K562 (cell line): ENCODE measurements around the gene GRK4. TPM values are rescaled to one million over a fixed set of nuclear protein-coding genes. Genes with fewer than 3 reads are reported as not detected.

ENCODE experiments used
- ELF2 ChIP-seq: fragments of 250-450 bp; sonication (Bioruptor Pico); IDR thresholded peaks from 2 replicates; pipeline ENCODE4 v1.5.0; 2021; ENCODE audit warnings: mild to moderate bottlenecking
- HDAC2 ChIP-seq: fragments of 450-650 bp; IDR thresholded peaks from 2 replicates; pipeline ENCODE4 v1.6.1; 2016; ENCODE audit warnings: mild to moderate bottlenecking
- POLR3G ChIP-seq: IDR thresholded peaks from 2 replicates; pipeline ENCODE4 v1.6.1; 2011; ENCODE audit not compliant: insufficient read length, insufficient replicate concordance; ENCODE audit errors: extremely low read depth
- RBM25 ChIP-seq: fragments of 200-400 bp; formaldehyde crosslinking; IDR thresholded peaks from 2 replicates; pipeline ENCODE4 v1.6.1; 2018; ENCODE audit warnings: low read length, low read depth, moderate library complexity; ENCODE audit not compliant: severe bottlenecking
- RUNX1 ChIP-seq: sonication (generic); IDR thresholded peaks from 2 replicates; pipeline ENCODE4 v1.6.1; 2016; ENCODE audit warnings: antibody characterized with exemption, low read depth
- SIN3B ChIP-seq: fragments of 450-650 bp; IDR thresholded peaks from 2 replicates; pipeline ENCODE4 v1.6.1; 2017; ENCODE audit warnings: low read depth, mild to moderate bottlenecking, moderate library complexity
- ZBTB7A ChIP-seq: IDR thresholded peaks from 2 replicates; pipeline ENCODE4 v1.6.1; 2011; ENCODE audit warnings: low read depth, mild to moderate bottlenecking, low read length, moderate library complexity, borderline replicate concordance; ENCODE audit not compliant: control insufficient read depth
- ZNF239 ChIP-seq: fragments of 250-450 bp; sonication (Bioruptor Pico); IDR thresholded peaks from 2 replicates; pipeline ENCODE4 v1.4.0; 2020; ENCODE audit warnings: mild to moderate bottlenecking
- polyA plus RNA-seq, 8 experiments: library from polyadenylated mRNA; depleted of rRNA in 4 of 8; stranded (reverse) in 5 of 8; unstranded in 3 of 8; fragments of >200 nt; fragmentation: Nextera tagmentation in 2 of 8; fragmentation: Illumina TruSeq in 1 of 8; extraction: Ambion mirVana in 2 of 8; extraction: Trizol in 1 of 8; gene quantifications; 2 replicates each; pipeline versions ENCODE4 v1.2.1 to v1.2.3, GENCODE V29; 2011 to 2014; ENCODE audit warnings: inconsistent platforms in 1 of 8, missing spikeins in 1 of 8
- total RNA-seq, 7 experiments: library from RNA; depleted of rRNA in 6 of 7; stranded (reverse); fragments of >200 nt in 6 of 7; fragmentation: Illumina TruSeq in 2 of 7; extraction: Trizol in 2 of 7; gene quantifications; 2 replicates each; pipeline versions ENCODE4 v1.2.1 to v1.2.3, GENCODE V29; 2011 to 2021; ENCODE audit warnings: low replicate concordance in 1 of 7
- TF ChIP-seq, protein P1 (sequence below): fragments of 450-650 bp; IDR thresholded peaks from 2 replicates; pipeline ENCODE4 v1.6.1; 2016; ENCODE audit warnings: borderline replicate concordance
- TF ChIP-seq, protein P2 (sequence below): fragments of 250-450 bp; sonication (Bioruptor Pico); IDR thresholded peaks from 2 replicates; pipeline ENCODE4 v1.4.0; 2020; ENCODE audit warnings: mild to moderate bottlenecking, moderate library complexity, borderline replicate concordance
- TF ChIP-seq, protein P3 (sequence below): sonication (generic); formaldehyde crosslinking; IDR thresholded peaks from 2 replicates; pipeline ENCODE4 v1.5.0; 2020; ENCODE audit warnings: missing genetic modification reagents
- TF ChIP-seq, protein P4 (sequence below), 2 experiments: fragments of 450-650 bp; IDR thresholded peaks; 2 replicates each; pipeline ENCODE4 v1.6.1; 2016; ENCODE audit warnings: mild to moderate bottlenecking in 2 of 2, borderline replicate concordance in 1 of 2, low read depth in 1 of 2, moderate library complexity in 1 of 2

Gene GRK4
- total and polyA plus RNA-seq, 9 of the 15 experiments (the other 6 are each of a cell fraction or from before 2014, with no cell fraction given) = 1.1 to 4.8 (median 2.6) TPM

DNA sequence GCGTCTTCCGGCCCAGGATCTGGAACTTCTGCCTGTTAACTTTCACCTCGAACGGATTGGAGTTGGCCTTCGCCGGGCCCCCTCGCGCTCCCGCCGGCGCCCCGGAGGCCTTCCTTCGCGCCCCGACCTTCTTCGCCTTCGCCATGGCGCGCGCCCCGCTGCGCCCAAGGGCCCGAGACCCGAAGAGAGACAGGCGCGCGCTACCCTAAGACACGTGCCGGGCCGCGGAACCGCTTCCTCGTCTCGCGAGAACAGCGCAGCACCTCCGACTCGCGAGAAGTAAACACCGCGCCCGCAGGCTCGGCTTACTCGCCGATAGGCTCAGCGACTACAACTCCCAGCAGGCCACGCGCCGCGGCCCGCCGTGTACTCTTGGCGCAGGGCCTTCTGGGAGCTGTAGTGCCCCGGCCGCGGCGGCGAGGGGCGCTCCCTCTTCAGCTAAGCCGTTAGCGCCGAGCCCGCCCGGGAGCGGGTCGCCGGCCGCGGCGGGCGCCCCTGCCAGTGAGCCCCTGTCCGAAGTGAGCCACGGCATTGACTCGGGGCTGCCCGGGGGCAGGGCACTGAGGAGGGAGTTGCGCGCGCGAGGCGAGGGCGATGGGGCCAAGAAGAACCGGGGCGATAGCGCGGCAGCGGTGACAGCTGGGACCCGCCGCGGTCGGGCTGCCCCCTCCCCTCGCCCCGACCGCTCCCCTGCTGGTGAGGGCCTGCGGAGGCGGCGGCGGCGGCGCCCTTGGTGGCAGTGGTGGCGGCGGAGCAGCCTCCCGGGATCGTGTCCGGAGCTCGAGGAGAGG lies at the start of gene GRK4, which contains the start of gene NOP14 (continued):
- TF ChIP-seq, protein P1, sequence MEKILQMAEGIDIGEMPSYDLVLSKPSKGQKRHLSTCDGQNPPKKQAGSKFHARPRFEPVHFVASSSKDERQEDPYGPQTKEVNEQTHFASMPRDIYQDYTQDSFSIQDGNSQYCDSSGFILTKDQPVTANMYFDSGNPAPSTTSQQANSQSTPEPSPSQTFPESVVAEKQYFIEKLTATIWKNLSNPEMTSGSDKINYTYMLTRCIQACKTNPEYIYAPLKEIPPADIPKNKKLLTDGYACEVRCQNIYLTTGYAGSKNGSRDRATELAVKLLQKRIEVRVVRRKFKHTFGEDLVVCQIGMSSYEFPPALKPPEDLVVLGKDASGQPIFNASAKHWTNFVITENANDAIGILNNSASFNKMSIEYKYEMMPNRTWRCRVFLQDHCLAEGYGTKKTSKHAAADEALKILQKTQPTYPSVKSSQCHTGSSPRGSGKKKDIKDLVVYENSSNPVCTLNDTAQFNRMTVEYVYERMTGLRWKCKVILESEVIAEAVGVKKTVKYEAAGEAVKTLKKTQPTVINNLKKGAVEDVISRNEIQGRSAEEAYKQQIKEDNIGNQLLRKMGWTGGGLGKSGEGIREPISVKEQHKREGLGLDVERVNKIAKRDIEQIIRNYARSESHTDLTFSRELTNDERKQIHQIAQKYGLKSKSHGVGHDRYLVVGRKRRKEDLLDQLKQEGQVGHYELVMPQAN = peak; percentile 86
- TF ChIP-seq POLR3G = no peak
- no peak for TF ChIP-seq ZNF239 (CRISPR knock-in tag)
- no peak; the same call in 1 of the 2 replicates for TF ChIP-seq HDAC2
- TF ChIP-seq RBM25 = peak; percentile 99
- peak; percentile 25; the same call in 1 of the 2 replicates for TF ChIP-seq SIN3B
- TF ChIP-seq RUNX1 = 0 out of 2 replicates have a peak, but pooled peaks have one; percentile 5
- TF ChIP-seq, protein P2, sequence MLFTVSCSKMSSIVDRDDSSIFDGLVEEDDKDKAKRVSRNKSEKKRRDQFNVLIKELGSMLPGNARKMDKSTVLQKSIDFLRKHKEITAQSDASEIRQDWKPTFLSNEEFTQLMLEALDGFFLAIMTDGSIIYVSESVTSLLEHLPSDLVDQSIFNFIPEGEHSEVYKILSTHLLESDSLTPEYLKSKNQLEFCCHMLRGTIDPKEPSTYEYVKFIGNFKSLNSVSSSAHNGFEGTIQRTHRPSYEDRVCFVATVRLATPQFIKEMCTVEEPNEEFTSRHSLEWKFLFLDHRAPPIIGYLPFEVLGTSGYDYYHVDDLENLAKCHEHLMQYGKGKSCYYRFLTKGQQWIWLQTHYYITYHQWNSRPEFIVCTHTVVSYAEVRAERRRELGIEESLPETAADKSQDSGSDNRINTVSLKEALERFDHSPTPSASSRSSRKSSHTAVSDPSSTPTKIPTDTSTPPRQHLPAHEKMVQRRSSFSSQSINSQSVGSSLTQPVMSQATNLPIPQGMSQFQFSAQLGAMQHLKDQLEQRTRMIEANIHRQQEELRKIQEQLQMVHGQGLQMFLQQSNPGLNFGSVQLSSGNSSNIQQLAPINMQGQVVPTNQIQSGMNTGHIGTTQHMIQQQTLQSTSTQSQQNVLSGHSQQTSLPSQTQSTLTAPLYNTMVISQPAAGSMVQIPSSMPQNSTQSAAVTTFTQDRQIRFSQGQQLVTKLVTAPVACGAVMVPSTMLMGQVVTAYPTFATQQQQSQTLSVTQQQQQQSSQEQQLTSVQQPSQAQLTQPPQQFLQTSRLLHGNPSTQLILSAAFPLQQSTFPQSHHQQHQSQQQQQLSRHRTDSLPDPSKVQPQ = no peak
- TF ChIP-seq, protein P3, sequence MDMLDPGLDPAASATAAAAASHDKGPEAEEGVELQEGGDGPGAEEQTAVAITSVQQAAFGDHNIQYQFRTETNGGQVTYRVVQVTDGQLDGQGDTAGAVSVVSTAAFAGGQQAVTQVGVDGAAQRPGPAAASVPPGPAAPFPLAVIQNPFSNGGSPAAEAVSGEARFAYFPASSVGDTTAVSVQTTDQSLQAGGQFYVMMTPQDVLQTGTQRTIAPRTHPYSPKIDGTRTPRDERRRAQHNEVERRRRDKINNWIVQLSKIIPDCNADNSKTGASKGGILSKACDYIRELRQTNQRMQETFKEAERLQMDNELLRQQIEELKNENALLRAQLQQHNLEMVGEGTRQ (CRISPR knock-in tag) = peak; percentile 90
- TF ChIP-seq, protein P4, sequence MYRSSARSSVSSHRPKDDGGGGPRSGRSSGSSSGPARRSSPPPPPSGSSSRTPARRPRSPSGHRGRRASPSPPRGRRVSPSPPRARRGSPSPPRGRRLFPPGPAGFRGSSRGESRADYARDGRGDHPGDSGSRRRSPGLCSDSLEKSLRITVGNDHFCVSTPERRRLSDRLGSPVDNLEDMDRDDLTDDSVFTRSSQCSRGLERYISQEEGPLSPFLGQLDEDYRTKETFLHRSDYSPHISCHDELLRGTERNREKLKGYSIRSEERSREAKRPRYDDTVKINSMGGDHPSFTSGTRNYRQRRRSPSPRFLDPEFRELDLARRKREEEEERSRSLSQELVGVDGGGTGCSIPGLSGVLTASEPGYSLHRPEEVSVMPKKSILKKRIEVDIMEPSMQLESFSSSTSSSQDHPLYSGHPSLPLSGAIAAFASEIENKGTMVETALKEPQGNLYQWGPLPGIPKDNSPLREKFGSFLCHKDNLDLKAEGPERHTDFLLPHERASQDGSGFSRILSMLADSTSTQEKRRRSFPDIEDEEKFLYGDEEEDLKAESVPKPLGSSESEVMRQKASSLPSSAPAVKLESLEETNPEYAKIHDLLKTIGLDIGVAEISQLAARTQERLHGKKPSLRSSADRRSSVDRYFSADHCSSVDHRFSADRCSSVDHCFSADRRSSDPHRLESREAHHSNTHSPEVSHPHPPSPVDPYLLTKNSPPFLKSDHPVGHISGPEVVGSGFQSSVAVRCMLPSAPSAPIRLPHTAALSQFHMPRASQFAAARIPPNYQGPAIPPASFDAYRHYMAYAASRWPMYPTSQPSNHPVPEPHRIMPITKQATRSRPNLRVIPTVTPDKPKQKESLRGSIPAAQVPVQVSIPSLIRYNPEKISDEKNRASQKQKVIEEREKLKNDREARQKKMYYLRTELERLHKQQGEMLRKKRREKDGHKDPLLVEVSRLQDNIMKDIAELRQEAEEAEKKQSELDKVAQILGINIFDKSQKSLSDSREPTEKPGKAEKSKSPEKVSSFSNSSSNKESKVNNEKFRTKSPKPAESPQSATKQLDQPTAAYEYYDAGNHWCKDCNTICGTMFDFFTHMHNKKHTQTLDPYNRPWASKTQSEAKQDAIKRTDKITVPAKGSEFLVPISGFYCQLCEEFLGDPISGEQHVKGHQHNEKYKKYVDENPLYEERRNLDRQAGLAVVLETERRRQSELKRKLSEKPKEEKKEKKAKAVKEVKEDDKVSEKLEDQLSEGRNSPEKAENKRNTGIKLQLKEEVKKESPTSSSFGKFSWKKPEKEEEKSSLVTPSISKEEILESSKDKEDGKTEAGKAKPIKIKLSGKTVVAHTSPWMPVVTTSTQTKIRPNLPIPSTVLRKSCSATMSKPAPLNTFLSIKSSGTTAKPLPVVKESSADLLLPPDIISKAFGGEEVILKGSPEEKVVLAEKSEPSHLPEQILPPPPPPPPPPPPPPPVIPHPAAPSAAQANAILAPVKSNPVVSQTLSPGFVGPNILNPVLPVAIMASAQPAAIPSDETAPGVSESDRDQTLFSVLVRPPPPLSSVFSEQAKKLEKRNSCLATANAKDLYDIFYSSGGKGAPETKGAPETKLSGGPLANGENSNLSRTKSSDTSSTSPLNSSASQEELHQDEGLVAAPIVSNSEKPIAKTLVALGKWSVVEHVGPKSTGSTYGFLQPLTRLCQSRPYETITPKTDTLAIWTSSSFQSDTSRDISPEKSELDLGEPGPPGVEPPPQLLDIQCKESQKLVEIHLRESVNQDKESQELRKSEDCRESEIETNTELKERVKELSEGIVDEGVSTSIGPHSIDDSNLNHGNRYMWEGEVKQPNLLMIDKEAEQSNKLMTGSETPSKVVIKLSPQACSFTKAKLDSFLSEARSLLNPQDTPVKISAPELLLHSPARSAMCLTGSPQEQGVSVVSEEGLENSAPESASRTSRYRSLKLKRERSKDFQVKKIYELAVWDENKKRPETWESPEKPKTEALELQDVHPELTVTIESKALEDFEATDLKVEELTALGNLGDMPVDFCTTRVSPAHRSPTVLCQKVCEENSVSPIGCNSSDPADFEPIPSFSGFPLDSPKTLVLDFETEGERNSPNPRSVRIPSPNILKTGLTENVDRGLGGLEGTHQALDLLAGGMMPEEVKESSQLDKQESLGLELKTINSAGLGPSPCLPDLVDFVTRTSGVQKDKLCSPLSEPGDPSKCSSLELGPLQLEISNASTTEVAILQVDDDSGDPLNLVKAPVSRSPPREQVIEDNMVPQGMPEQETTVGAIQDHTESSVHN (IDR thresholded peaks at IDR 0.05; ENCODE audit: borderline replicate concordance in 1 of 2, low read depth in 1 of 2) = no peak
- TF ChIP-seq ELF2 (CRISPR knock-in tag) = peak; percentile 74; the same call in 1 of the 2 replicates
- TF ChIP-seq ZBTB7A = peak; percentile 79
